MV-4-11 (cell line): ENCODE results near the gene CFAP58.
"Not testable (repeated sequence)": the region's sequence is repeated elsewhere in the genome, so short reads cannot be mapped to it uniquely, and the experiment has no call there.

Experiments
- DNase-seq: peaks from one replicate; lab custom pipeline; 2025; lab: John Stamatoyannopoulos, UW

CFAP58 gene

GRCh38 chr10:104433669-104434068 lies 80.0 kb downstream of the CFAP58 start:
- no peak for DNase-seq

DNA sequence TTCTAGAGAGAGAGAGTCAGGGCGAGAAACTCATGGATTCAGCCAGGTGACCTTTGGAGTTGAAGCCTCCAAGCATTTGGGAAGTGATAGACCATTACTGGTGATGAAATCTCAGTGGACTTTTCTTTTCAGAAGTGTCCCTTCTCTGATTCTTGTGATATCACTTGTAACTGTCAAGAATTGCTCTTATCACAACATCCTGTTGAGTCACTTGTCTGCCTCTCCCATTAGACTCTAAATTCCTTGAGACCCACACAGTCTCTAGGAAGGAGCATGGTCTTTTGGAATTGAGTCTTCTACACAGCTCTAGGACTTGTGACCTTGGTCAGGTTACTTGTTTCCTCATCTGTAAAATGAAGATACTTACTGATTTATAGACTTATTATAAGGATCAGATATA lies 81.0 kb downstream of the CFAP58 start:
- no peak for DNase-seq

DNA sequence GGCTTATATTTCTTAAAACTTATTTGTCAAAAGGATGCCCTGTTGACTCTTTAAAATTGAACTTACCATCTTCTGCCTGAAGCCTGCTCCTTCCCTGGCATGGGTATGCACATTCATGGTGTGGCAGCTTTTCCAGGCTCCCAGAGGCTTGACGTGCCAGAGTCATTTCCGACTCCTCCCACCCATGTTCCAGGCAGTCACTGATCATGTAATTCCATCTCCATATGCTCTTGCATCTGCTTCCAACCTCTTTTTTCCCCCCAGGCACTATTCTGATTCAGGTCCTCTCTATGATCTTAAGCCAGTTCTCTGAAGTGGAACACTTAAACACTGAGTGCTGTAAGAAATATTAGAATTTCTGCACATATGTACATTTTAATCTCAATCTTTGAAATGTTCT lies 82.2 kb downstream of the CFAP58 start:
- DNase-seq: no peak

- no peak for DNase-seq
These were observed 83.6 kb downstream of the CFAP58 start for GRCh38 chr10:104437226-104437625.

DNA sequence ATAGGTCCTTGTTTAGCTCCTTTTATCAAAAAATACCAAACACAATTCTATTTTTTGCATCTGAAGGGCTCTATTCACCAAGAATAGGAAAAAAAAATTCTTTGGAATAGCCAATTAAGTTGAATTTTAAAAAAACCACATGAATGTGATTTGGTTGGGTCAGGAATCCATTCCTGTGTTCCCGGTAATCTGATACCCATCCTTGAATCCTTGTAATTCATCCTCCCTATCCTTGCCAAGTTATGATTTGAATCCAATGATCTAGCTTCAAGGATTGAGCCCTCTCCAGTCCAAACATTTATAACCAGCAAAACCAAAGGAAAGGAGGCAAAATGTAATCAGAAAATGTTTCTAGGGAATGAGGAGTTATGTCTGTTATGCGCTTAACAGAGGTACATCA lies 86.6 kb downstream of the CFAP58 start:
- DNase-seq: no peak

- DNase-seq: peak; percentile 56
These were observed 87.8 kb downstream of the CFAP58 start for GRCh38 chr10:104441329-104442000.

DNA sequence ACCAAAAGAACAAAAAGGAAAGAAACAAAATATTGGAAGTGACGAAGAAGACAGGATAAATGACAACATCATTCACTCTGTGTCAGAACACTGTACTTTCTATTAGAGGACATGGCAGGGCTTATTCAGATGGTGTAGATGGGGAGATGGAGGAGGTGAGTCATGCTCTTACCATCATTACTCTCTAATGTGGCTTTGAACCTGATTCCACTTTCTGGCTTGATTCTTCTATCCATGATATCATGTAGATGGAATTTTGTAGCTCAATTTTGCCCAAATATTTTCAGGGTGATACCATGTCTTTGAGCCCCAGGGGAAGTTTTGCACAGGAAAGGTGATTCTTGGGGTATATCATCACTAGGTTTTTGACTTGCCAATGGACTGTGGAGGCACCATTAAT lies 91.7 kb downstream of the CFAP58 start:
- no peak for DNase-seq

GRCh38 chr10:104446151-104446550 lies 92.5 kb downstream of the CFAP58 start:
- DNase-seq: no peak

GRCh38 chr10:104447331-104447730 lies 93.7 kb downstream of the CFAP58 start:
- no peak for DNase-seq

DNA sequence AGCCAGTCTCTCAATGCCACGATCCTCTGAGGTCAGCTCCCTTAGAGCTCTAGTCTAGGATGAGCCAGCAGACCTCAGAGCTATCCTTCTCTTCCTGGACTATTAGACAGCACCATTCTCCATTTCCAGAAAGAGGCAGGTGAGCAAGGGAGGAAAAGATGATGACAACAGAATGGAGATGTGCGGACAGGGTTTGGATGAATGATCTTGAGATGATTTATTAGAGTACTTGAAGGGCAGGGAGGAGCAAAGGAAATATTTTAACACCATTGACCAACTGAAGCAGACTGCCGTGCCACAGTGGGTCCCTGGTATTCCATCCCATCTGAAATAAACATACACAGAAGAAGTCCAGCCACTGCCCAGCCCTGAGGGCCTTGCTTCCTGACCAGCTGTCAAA lies 94.3 kb downstream of the CFAP58 start:
- DNase-seq: no peak

GRCh38 chr10:104449391-104449790 lies 95.8 kb downstream of the CFAP58 start:
- DNase-seq: no peak

GRCh38 chr10:104450490-104450889 lies 96.9 kb downstream of the CFAP58 start:
- no peak for DNase-seq

DNA sequence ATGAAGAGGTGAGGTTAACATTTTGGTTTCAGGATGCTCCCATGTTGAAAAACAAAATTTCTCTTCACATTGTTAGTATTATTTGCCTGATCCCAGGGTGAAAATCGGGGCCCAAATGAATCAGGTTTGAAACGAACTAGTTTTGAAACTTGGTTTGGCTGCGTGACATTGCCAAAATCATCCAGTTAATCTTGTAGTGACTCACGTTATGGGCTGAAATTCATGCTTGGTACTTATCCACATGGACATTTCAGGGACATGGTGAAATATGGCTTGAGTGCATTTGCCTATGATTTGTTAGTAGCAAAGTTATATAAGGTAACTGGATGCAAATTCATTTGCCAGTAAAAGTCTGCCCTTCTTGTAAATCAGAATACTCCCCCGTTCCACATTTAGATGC lies 97.3 kb downstream of the CFAP58 start:
- DNase-seq: no peak

DNA sequence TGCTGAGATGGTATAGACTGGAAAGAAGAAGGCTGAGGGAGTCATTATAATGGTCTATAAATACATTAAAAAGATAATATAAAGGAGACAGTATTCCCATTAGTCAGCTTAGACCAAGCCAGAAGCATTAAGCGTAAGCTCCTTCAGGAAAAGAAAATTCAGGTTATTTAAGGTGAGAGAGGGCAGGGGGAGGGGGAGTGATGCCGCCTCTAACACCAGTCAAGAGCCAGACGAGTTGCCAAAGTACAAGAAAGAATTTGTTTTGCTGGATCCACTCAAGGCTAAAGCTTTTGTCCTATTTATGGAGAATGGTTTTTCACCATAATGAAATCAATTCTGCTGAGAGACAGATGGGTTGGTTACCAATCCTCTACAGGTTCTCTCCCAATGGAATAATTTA lies 99.3 kb downstream of the CFAP58 start:
- DNase-seq: no peak

DNA sequence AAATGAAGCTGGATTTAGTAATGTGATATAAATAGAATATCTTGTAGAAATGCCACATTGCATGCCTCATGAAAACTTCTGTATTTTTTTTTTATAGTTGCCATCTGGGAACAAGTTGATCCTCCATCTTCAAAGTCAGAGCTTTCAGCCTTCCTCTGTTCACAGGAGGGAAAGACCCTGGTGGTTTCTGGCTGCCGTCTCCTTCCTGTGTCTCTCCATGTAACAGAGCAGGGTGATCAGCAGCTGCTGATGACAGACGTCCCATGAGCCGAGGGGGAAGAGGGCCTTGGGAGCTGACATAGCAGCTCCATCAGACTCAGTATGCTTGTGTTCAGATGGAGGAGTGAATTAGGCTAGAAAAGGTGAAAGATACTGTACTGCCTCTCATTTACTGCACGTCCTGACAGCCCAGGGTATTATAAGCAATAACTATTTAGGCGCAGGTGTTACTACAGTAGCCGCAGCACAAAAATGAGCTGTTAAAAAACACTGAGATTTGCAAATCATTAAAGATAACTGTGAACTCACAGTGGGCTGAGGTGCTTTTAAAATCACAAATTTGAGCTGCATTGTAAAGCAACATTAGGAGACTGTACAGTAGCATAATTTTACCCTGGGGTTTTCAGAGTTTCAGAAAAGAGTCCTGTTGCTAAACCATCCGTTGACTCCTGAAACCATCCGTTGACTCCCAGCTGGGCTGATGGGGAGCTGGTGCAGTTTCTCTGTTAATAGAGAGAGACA lies 103.3 kb downstream of the CFAP58 start:
- DNase-seq: no peak

GRCh38 chr10:104457543-104457828 lies 103.9 kb downstream of the CFAP58 start:
- no peak for DNase-seq

DNA sequence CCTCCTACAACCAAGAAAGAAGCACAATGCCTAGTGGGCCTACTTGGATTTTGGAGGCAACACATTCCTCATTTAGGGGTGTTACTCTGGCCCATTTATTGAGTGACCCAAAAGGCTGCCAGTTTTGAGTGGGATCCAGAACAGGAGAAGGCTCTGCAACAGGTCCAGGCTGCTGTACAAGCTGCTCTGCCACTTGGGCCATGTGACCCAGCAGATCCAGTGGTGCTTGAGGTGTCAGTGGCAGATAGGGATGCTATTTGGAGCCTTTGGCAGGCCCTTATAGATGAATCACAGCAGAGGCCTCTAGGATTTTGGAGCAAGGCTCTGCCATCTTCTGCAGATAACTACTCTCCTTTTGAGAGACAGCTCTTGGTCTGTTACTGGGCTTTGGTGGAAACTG lies 111.9 kb downstream of the CFAP58 start:
- not testable (repeated sequence) for DNase-seq

DNA sequence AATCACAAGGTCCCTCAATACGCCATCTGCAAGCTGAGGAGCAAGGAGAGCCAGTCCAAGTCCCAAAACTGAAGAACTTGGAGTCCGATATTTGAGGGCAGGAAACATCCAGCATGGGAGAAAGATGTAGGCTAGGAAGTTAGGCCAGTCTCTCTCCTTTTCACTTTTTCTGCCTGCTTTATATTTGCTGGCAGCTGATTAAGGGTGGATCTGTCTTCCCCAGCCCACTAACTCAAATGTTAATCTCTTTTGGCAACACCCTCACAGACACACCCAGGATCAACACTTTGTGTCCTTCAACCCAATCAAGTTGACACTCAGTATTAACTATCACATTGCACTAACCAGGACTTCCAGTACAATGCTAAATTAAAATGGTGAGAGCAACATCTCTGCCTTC lies 115.2 kb downstream of the CFAP58 start:
- DNase-seq: not testable (repeated sequence)

DNA sequence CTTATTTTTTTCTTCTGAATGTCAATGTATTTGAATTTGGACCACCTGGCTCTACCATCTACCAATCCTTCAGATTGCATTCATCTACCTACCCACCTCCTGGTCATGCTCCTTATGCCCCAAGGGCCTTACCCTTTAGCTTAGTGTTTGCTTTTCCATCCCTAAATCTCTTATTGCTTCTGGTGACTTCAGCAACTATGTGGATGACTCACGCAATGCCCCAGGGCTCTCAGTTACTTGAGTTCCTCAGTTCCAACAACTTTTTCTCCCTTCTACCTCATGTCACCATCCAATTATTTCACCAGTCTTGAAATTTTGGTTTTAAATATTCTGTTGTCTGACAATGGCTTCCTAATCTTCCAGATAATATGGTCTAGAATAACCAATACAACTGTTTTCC lies 118.9 kb downstream of the CFAP58 start:
- no peak for DNase-seq

DNA sequence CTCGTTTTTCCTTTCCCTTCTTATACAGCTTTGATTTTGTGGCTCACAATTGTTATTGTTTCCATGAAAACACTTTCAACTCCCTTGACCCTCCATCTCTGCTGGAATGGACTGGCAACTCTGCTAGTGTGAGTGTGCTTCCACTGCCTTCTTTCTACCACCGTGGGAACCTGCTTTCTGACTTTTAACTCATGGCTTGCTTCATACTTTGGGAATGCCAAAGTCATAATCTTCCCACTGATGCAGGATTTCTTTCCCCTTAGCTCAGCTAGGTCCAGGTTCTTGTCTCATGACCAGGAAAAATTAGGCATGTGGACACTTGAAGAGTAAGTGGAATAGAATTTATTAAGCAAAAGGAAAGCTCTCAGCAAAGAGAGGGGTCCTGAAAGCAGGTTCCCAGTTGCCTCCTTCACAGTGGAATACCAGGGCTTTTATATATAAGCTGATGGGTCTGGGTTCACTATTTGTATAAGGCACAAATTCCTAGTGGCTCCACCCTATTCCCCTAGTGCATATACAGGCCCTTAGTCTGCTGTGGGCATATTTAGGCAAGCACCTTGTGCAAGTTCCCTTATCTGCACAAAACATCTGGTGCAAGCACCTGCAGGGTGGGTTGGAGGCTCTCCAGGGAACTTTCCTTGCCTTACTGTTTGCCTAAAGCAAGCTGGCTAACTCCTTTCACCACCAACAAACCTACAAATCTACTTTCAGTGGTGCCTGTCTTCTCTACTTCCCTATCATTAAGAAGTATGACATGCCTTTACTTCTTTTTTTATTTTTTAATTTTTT lies 119.5 kb downstream of the CFAP58 start:
- DNase-seq: no peak

DNA sequence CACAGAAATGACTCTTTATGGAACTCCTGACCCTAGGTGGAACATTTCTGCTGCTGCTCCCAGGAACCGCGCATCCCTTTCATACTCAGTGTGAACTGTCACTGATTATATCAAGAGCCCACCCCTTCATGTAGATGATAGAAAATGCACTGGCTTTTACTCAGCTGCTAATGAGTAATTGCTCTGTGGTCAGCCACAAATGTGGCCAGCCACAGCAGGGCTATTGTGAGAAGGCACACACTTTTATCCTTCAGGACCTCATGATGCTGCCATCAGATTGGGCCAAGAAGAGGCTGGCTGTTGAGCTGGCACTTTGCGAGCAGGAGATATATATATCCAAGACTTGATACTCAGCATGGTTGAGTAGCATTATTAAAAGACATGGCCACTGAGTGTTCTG lies 124.7 kb downstream of the CFAP58 start:
- DNase-seq: no peak

- no peak for DNase-seq
These were observed 126.4 kb downstream of the CFAP58 start for GRCh38 chr10:104479906-104480593.

GRCh38 chr10:104480797-104481196 lies 127.2 kb downstream of the CFAP58 start:
- DNase-seq: no peak
